ENCODE results near the gene MYO18B.

DNA sequence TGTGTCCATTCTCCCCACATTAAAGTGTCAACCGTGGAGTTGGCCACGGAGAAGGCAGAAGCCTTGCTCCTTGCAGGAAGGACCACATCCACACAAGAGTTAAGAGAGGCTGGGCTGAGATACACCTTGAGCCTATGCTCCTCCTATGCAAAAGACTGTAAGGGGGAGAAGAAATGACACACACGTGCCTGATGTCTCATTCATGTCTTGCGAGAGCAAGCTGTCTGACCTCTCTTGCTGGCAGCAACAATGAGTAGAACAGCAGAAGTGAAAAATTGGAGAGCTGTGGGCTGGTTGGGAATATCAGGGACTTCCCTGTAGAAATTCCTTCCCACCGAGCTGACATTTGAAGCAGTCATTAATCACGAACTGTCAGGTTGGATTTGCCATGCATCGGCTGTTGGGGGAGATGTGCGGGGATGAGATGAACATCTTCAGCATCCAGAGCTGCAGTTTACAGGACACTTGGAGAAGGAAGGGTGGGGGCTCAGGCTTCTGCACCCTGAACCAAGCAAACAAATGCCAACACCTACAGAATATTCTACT is 139.3 kb downstream of the MYO18B start:
- TF ChIP-seq TAF1 (IDR thresholded peaks at IDR 0.05; ENCODE audit: low read depth) (no peak), TCF12 (IDR thresholded peaks at IDR 0.05; ENCODE audit: low read depth) (no peak), YY1 (IDR thresholded peaks at IDR 0.05; ENCODE audit: low read depth) (no peak)
